Measurements from ENCODE around the gene LRCOL1. TPM values are rescaled to one million over a fixed set of nuclear protein-coding genes. Genes with fewer than 3 reads are reported as not detected.
A peak's percentile ranks its signal among the peaks of the same experiment; 100 is the strongest.

LRCOL1 gene
- total and polyA plus RNA-seq, 2 of the 13 experiments (the other 11 are each of a cell fraction or from before 2014, with no cell fraction given): not detected

- TF ChIP-seq ZFP41 (CRISPR knock-in tag; IDR thresholded peaks at IDR 0.05; ENCODE audit: borderline replicate concordance) (no peak), IRX3 (CRISPR knock-in tag; IDR thresholded peaks at IDR 0.05; ENCODE audit: borderline replicate concordance, low read depth) (no peak), SNRNP70 (IDR thresholded peaks at IDR 0.05; ENCODE audit: low read depth, low read length) (no peak), KAT8 (CRISPR knock-in tag; IDR thresholded peaks at IDR 0.05) (no peak), GPN1 (CRISPR knock-in tag; IDR thresholded peaks at IDR 0.05; ENCODE audit: borderline replicate concordance) (no peak), NBN (conservative IDR thresholded peaks at IDR 0.05) (no peak), FLYWCH1 (CRISPR knock-in tag; IDR thresholded peaks at IDR 0.05) (no peak), ATF7 (IDR thresholded peaks at IDR 0.05) (no peak), ATF7 (CRISPR knock-in tag; IDR thresholded peaks at IDR 0.05) (no peak), SIX1 (CRISPR knock-in tag; IDR thresholded peaks at IDR 0.05; ENCODE audit: borderline replicate concordance) (no peak), TAF15 (IDR thresholded peaks at IDR 0.05; ENCODE audit: low read depth, low read length, poor library complexity, severe bottlenecking) (no peak), PHB2 (IDR thresholded peaks at IDR 0.05; ENCODE audit: partially characterized antibody) (no peak), HNRNPK (IDR thresholded peaks at IDR 0.05; ENCODE audit: low read depth, low read length, poor library complexity, severe bottlenecking) (no peak), RBAK (CRISPR knock-in tag; IDR thresholded peaks at IDR 0.05) (no peak), ZNF407 (CRISPR knock-in tag; IDR thresholded peaks at IDR 0.05; ENCODE audit: not compliant biosample characterization) (peak; percentile 18), ZNF572 (CRISPR knock-in tag; IDR thresholded peaks at IDR 0.05) (no peak), SNAPC2 (CRISPR knock-in tag; IDR thresholded peaks at IDR 0.05) (no peak)
Measured at GRCh38 chr12:132560614-132561426, 49.6 kb downstream of the LRCOL1 start (continued).

Measured in HepG2 (cell line).